Endothelial cell of umbilical vein (primary cell): ENCODE data around the gene SNUPN. TPM values are rescaled to one million over a fixed set of nuclear protein-coding genes. Genes with fewer than 3 reads are reported as not detected.
"Not testable (repeated sequence)": the region's sequence is repeated elsewhere in the genome, so short reads cannot be mapped to it uniquely, and the experiment has no call there.

Source experiments
- BruUV-seq: library from RNA; stranded (reverse); fragments of 400-500 nt; replicated peaks from 2 replicates; lab custom pipeline; 2021; lab: Mats Ljungman, UMichigan
- CTCF ChIA-PET: fragments of 300-600, 350-600 bp; sonication (Branson Sonifier 250); formaldehyde crosslinking; loops from one replicate; lab custom pipeline; 2021; ENCODE audit warnings: antibody characterized with exemption, inconsistent platforms; lab: Charles Lee
- POLR2A ChIA-PET: fragments of 300-600, 350-600 bp; sonication (Branson Sonifier 250); formaldehyde crosslinking; loops from one replicate; lab custom pipeline; 2021; ENCODE audit warnings: antibody characterized with exemption, inconsistent platforms; lab: Charles Lee
- DNase-seq: peaks from one replicate; pipeline ENCODE4 v3.0.0-alpha.2; 2011; ENCODE audit warnings: low read depth, low spot score
- FAIRE-seq: peaks from 2 replicates; lab custom pipeline; 2011; peaks lifted over from hg19 to GRCh38; lab: Jason Lieb, UNC
- H2AFZ ChIP-seq: 2 replicates; pipeline ENCODE4 v1.6.0; 2012; ENCODE audit warnings: low read depth, low read length, control low read depth, inconsistent platforms
- H3K27ac ChIP-seq: 2 replicates; pipeline ENCODE4 v1.5.1; 2011; ENCODE audit warnings: low read depth, mild to moderate bottlenecking, control low read depth, low read length, moderate library complexity; ENCODE audit not compliant: insufficient read depth
- H3K27me3 ChIP-seq, 2 experiments: 2 replicates each; pipeline versions ENCODE4 v1.6.0 to v1.6.1; 2011; ENCODE audit warnings: low read length in 2 of 2, mixed read lengths in 1 of 2; ENCODE audit not compliant: control insufficient read depth in 2 of 2, insufficient read depth in 2 of 2
- H3K36me3 ChIP-seq, 2 experiments: 2 replicates in 1 of 2; 3 replicates in 1 of 2; pipeline ENCODE4 v1.5.1; 2011; ENCODE audit warnings: low read length in 2 of 2, mild to moderate bottlenecking in 1 of 2, moderate library complexity in 1 of 2; ENCODE audit not compliant: control insufficient read depth in 2 of 2, insufficient read depth in 2 of 2; ENCODE audit errors: extremely low read depth in 1 of 2
- H3K4me1 ChIP-seq: 3 replicates; pipeline ENCODE4 v1.5.1; 2011; ENCODE audit warnings: mild to moderate bottlenecking, low read length; ENCODE audit not compliant: control insufficient read depth, insufficient read depth; ENCODE audit errors: extremely low read depth
- H3K4me2 ChIP-seq: 2 replicates; pipeline ENCODE4 v1.6.1; 2011; ENCODE audit warnings: low read length, control low read depth, mixed read lengths; ENCODE audit not compliant: insufficient read depth
- H3K4me3 ChIP-seq, 3 experiments: fragments of 200-600 bp in 1 of 3; sonication (generic), shearing (Covaris generic) in 1 of 3; replicated peaks in 1 of 3; 2 replicates each; pipeline ENCODE4 v1.5.1; 2011 to 2016; ENCODE audit warnings: control low read depth in 3 of 3, low read length in 3 of 3, mild to moderate bottlenecking in 2 of 3, inconsistent platforms in 1 of 3, low read depth in 1 of 3, moderate library complexity in 1 of 3; ENCODE audit not compliant: insufficient read depth in 1 of 3
- H3K79me2 ChIP-seq: 2 replicates; pipeline ENCODE4 v1.6.0; 2012; ENCODE audit warnings: low read length, inconsistent platforms; ENCODE audit not compliant: control insufficient read depth, insufficient read depth
- H3K9ac ChIP-seq: replicated peaks from 2 replicates; pipeline ENCODE3; 2011; ENCODE audit warnings: low read length, control low read depth; ENCODE audit not compliant: insufficient read depth; ENCODE audit errors: extremely low read depth
- H3K9me1 ChIP-seq: replicated peaks from 3 replicates; pipeline ENCODE4 v1.6.0; 2011; ENCODE audit warnings: mild to moderate bottlenecking, low read length; ENCODE audit not compliant: control insufficient read depth, insufficient read depth; ENCODE audit errors: extremely low read depth
- H3K9me3 ChIP-seq: replicated peaks from 2 replicates; pipeline ENCODE4 v1.5.1; 2012; ENCODE audit warnings: low read length, inconsistent platforms; ENCODE audit not compliant: control insufficient read depth, insufficient read depth
- H4K20me1 ChIP-seq: replicated peaks from 2 replicates; pipeline ENCODE3; 2011; ENCODE audit warnings: mild to moderate bottlenecking, low read length; ENCODE audit not compliant: control insufficient read depth, insufficient read depth; ENCODE audit errors: extremely low read depth
- MYC ChIP-seq: IDR thresholded peaks from one replicate; pipeline ENCODE4 v1.6.1; 2011; ENCODE audit warnings: mild to moderate bottlenecking, low read depth, low read length
- dilution Hi-C: fragments of 300-500 bp; cut with MboI; formaldehyde crosslinking; loops from one replicate; pipeline ENCODE4 v1.15.0; 2019; ENCODE audit warnings: low sequenced_read_pairs; ENCODE audit not compliant: extremely low pct_ligation_motif_present
- intact Hi-C: fragments of 100-400 bp; cut with micrococcal nuclease; formaldehyde crosslinking; loops from one replicate; pipeline ENCODE4 v1.10.0; 2022
- polyA plus RNA-seq, 4 experiments: library from polyadenylated mRNA; depleted of rRNA in 3 of 4; stranded (reverse) in 3 of 4; unstranded in 1 of 4; fragments of >200 nt; gene quantifications; 2 replicates each; pipeline versions ENCODE4 v1.2.1 to v1.2.3, GENCODE V29; 2011 to 2012; ENCODE audit warnings: missing spikeins in 1 of 4
- total RNA-seq: library from RNA; stranded (reverse); gene quantifications from 2 replicates; pipeline ENCODE4 v1.2.3, GENCODE V29; 2021

SNUPN gene
- total and polyA plus RNA-seq, 2 donors (not counting 3 experiments of a cell fraction or from before 2014, with no cell fraction given): 13.2 to 25.1 TPM

GRCh38 chr15:75636026-75636425 lies 10.5 kb upstream of the SNUPN start:
- no peaks in the 10 kb centered on the region for H3K9me3 ChIP-seq
- ChIA-PET CTCF (interaction anchor here (1.5 kb wide), 1 partner anchor 11 kb away, joined by 4 read pairs; the partner anchor contains the start of gene SNX33), POLR2A (no interaction called here)
- peaks cover 23% of the 10 kb centered on the region for H3K4me1 ChIP-seq
- H3K27ac ChIP-seq: no peak overlapping the region
- TF ChIP-seq MYC: no peak
- no peaks in the 10 kb centered on the region for H3K36me3 ChIP-seq
- no peaks in the 10 kb centered on the region for H3K9me1 ChIP-seq
- no peaks in the 10 kb centered on the region for H3K27me3 ChIP-seq
- no peak for FAIRE-seq
- H4K20me1 ChIP-seq: no peaks in the 10 kb centered on the region
- intact Hi-C loops: no loop called here
- H3K9ac ChIP-seq: no peak overlapping the region
- DNase-seq: no peak
- BruUV-seq: no TSS peak
- no peak overlapping the region for H2AFZ ChIP-seq
- dilution Hi-C loops: no loop called here
- peaks cover 10% of the 10 kb centered on the region for H3K79me2 ChIP-seq
- no peak overlapping the region for H3K4me2 ChIP-seq
- no peak overlapping the region for H3K4me3 ChIP-seq

GRCh38 chr15:75633922-75634321 lies 8.4 kb upstream of the SNUPN start:
- DNase-seq, H3K27ac ChIP-seq, H3K4me3 ChIP-seq, POLR2A ChIA-PET, H4K20me1 ChIP-seq, H3K79me2 ChIP-seq, BruUV-seq, H2AFZ ChIP-seq, dilution Hi-C loops, intact Hi-C loops, H3K9me3 ChIP-seq, FAIRE-seq, H3K36me3 ChIP-seq, CTCF ChIA-PET, H3K9ac ChIP-seq, H3K9me1 ChIP-seq, H3K4me2 ChIP-seq, H3K27me3 ChIP-seq: not testable (repeated sequence)
- H3K4me1 ChIP-seq: peaks cover 12% of the 10 kb centered on the region
